HepG2 (cell line): Measurements from ENCODE around the gene PDZD8. TPM values are rescaled to one million over a fixed set of nuclear protein-coding genes. Genes with fewer than 3 reads are reported as not detected.

Experiments used
- ATAC-seq: fragments of 200-7000 bp; cut with Tn5 transposase; 3 replicates; pipeline ENCODE4 v1.9.1; 2020; ENCODE audit warnings: mild to moderate bottlenecking, moderate library complexity
- BruUV-seq: library from RNA; stranded (reverse); fragments of 400-500 nt; replicated peaks from 2 replicates; lab custom pipeline; 2021; lab: Mats Ljungman, UMichigan
- CTCF ChIA-PET: fragments of 300-600 bp; formaldehyde crosslinking; extraction: SDS; loops from one replicate; lab custom pipeline; 2021; ENCODE audit warnings: low total read pairs, inconsistent platforms, low intra/inter-chr PET ratio; lab: Yijun Ruan, JAX
- POLR2A ChIA-PET: fragments of 350-600 bp; sonication (Branson Sonifier 250); formaldehyde crosslinking; loops from one replicate; lab custom pipeline; 2020; ENCODE audit warnings: antibody characterized with exemption, inconsistent platforms; lab: Yijun Ruan, JAX
- DNase-seq: peaks from one replicate; pipeline ENCODE4 v3.0.0-alpha.2; 2015; ENCODE audit warnings: low spot score
- FAIRE-seq: peaks from 3 replicates; lab custom pipeline; 2011; peaks lifted over from hg19 to GRCh38; lab: Jason Lieb, UNC
- H2AFZ ChIP-seq: one replicate; pipeline ENCODE4 v1.6.1; 2011; ENCODE audit warnings: low read length, inconsistent platforms
- H3K27ac ChIP-seq: fragments of 300-600 bp; 3 replicates; pipeline ENCODE4 v1.8.0; 2011; ENCODE audit warnings: mixed run types, mild to moderate bottlenecking, mixed read lengths, low read length, inconsistent platforms; ENCODE audit not compliant: insufficient read depth; ENCODE audit errors: extremely low read length
- H3K27me3 ChIP-seq, 2 experiments: fragments of 200-600 bp in 1 of 2; 2 replicates in 1 of 2; 3 replicates in 1 of 2; pipeline versions ENCODE4 v1.6.0 to v1.8.0; 2011; ENCODE audit warnings: low read length in 2 of 2, mild to moderate bottlenecking in 2 of 2, moderate library complexity in 2 of 2, inconsistent platforms in 1 of 2; ENCODE audit not compliant: insufficient read depth in 2 of 2, control insufficient read depth in 1 of 2
- H3K36me3 ChIP-seq, 2 experiments: fragments of 200-600 bp in 1 of 2; replicated peaks in 1 of 2; 2 replicates in 1 of 2; 3 replicates in 1 of 2; pipeline versions ENCODE4 v1.5.1 to v1.8.0; 2011; ENCODE audit warnings: low read length in 2 of 2, inconsistent platforms in 1 of 2; ENCODE audit not compliant: insufficient read depth in 2 of 2, control insufficient read depth in 1 of 2
- H3K4me1 ChIP-seq: 2 replicates; pipeline ENCODE4 v1.5.1; 2012; ENCODE audit warnings: low read length, inconsistent platforms; ENCODE audit not compliant: insufficient read depth
- H3K4me2 ChIP-seq: 2 replicates; pipeline ENCODE4 v1.6.0; 2011; ENCODE audit warnings: low read depth, low read length, inconsistent platforms
- H3K4me3 ChIP-seq, 3 experiments: fragments of 200-600 bp in 1 of 3; sonication (generic), shearing (Covaris generic) in 1 of 3; replicated peaks in 1 of 3; 2 replicates each; pipeline ENCODE4 v1.5.1; 2011 to 2016; ENCODE audit warnings: low read length in 3 of 3, inconsistent platforms in 2 of 3, low read depth in 2 of 3, mild to moderate bottlenecking in 2 of 3, control low read depth in 1 of 3, mixed read lengths in 1 of 3; ENCODE audit not compliant: insufficient read depth in 1 of 3
- H3K79me2 ChIP-seq: one replicate; pipeline ENCODE4 v1.6.1; 2011; ENCODE audit warnings: low read length, inconsistent platforms; ENCODE audit not compliant: insufficient read depth
- H3K9ac ChIP-seq: 2 replicates; pipeline ENCODE4 v1.6.0; 2011; ENCODE audit warnings: mild to moderate bottlenecking, low read depth, low read length, inconsistent platforms; ENCODE audit not compliant: insufficient read depth
- H3K9me3 ChIP-seq: 2 replicates; pipeline ENCODE4 v1.5.1; 2012; ENCODE audit warnings: mild to moderate bottlenecking, low read length
- H4K20me1 ChIP-seq: 2 replicates; pipeline ENCODE4 v1.6.0; 2011; ENCODE audit warnings: inconsistent platforms, mild to moderate bottlenecking, low read length, moderate library complexity; ENCODE audit not compliant: insufficient read depth
- ERF ChIP-seq: IDR thresholded peaks from 2 replicates; pipeline ENCODE4 v1.6.1; 2018; ENCODE audit warnings: missing biosample characterization, missing genetic modification reagents
- HIVEP1 ChIP-seq: sonication (generic); formaldehyde crosslinking; IDR thresholded peaks from 2 replicates; pipeline ENCODE4 v1.4.0; 2020; ENCODE audit warnings: mild to moderate bottlenecking, missing genetic modification reagents
- IKZF1 ChIP-seq: fragments of 450-650 bp; IDR thresholded peaks from 2 replicates; pipeline ENCODE4 v1.7.1; 2016
- NFIC ChIP-seq: IDR thresholded peaks from 2 replicates; pipeline ENCODE4 v1.6.1; 2012; ENCODE audit warnings: mild to moderate bottlenecking, low read length, inconsistent platforms
- NFYB ChIP-seq: sonication (generic); formaldehyde crosslinking; IDR thresholded peaks from 2 replicates; pipeline ENCODE4 v1.4.0; 2020; ENCODE audit warnings: missing genetic modification reagents
- RBAK ChIP-seq: sonication (generic); formaldehyde crosslinking; IDR thresholded peaks from 2 replicates; pipeline ENCODE4 v1.5.1; 2020; ENCODE audit warnings: mild to moderate bottlenecking, missing genetic modification reagents
- STAT5B ChIP-seq: sonication (generic); formaldehyde crosslinking; IDR thresholded peaks from 2 replicates; pipeline ENCODE4 v1.4.0; 2020; ENCODE audit warnings: missing genetic modification reagents
- THAP9 ChIP-seq: sonication (generic); formaldehyde crosslinking; IDR thresholded peaks from 2 replicates; pipeline ENCODE4; 2020; ENCODE audit warnings: missing genetic modification reagents, mild to moderate bottlenecking, borderline replicate concordance
- U2AF2 ChIP-seq: fragments of 200-400 bp; formaldehyde crosslinking; IDR thresholded peaks from 2 replicates; pipeline ENCODE4 v1.6.1; 2017; ENCODE audit warnings: low read depth, mild to moderate bottlenecking, low read length
- ZNF317 ChIP-seq: sonication (generic); formaldehyde crosslinking; IDR thresholded peaks from 2 replicates; pipeline ENCODE4 v1.5.0; 2020; ENCODE audit warnings: mild to moderate bottlenecking, missing genetic modification reagents
- ZNF552 ChIP-seq: sonication (generic); formaldehyde crosslinking; IDR thresholded peaks from 2 replicates; pipeline ENCODE4 v1.9.0; 2022; ENCODE audit warnings: missing genetic modification reagents, mild to moderate bottlenecking, borderline replicate concordance
- ZNF567 ChIP-seq: sonication (generic); formaldehyde crosslinking; IDR thresholded peaks from 2 replicates; pipeline ENCODE4 v1.8.1; 2023; ENCODE audit warnings: mild to moderate bottlenecking, missing genetic modification reagents, borderline replicate concordance
- WGBS: methylation state at CpG from one replicate; pipeline ENCODE4 v1.1.6; 2017; ENCODE audit warnings: low lambda C conversion rate; 5-methylcytosine and 5-hydroxymethylcytosine counted together
- in situ Hi-C: cut with HindIII; loops from 2 replicates; pipeline ENCODE4 v1.10.0; 2017; ENCODE audit warnings: low pct_unique_long_range_greater_than_20kb; ENCODE audit not compliant: extremely low pct_ligation_motif_present
- intact Hi-C: fragments of 100-400 bp; cut with micrococcal nuclease; formaldehyde crosslinking; loops from one replicate; pipeline ENCODE4 v1.10.0; 2022; ENCODE audit not compliant: unreplicated experiment
- polyA plus RNA-seq, 8 experiments: library from polyadenylated mRNA; depleted of rRNA in 3 of 8; stranded (reverse) in 7 of 8; unstranded in 1 of 8; fragments of >200 nt; fragmentation: Illumina TruSeq in 4 of 8; extraction: Trizol in 4 of 8; gene quantifications; 2 replicates each; pipeline versions ENCODE4 v1.2.1 to v1.2.3, GENCODE V29; 2011 to 2016; ENCODE audit warnings: low read depth in 4 of 8, missing spikeins in 1 of 8, mixed read lengths in 1 of 8; ENCODE audit not compliant: insufficient read depth in 1 of 8
- total RNA-seq, 5 experiments: library from RNA; depleted of rRNA; stranded (reverse); fragments of >200 nt; fragmentation: Illumina TruSeq; extraction: Trizol; gene quantifications; 2 replicates each; pipeline ENCODE4 v1.2.3, GENCODE V29; 2016; ENCODE audit warnings: low read depth in 1 of 5

Gene PDZD8
- total and polyA plus RNA-seq, 2 of the 13 experiments (the other 11 are each of a cell fraction or from before 2014, with no cell fraction given) = 11.2 to 32.0 TPM

GRCh38 chr10:117316701-117317100 lies 58.5 kb downstream of the PDZD8 start:
- ATAC-seq = no peak
- no peak for DNase-seq
- TF ChIP-seq HIVEP1 (CRISPR knock-in tag) (no peak), NFYB (CRISPR knock-in tag) (no peak), ERF (CRISPR knock-in tag) (no peak), STAT5B (CRISPR knock-in tag) (no peak), IKZF1 (no peak), ZNF552 (no peak), U2AF2 (no peak), ZNF567 (CRISPR knock-in tag) (no peak), THAP9 (CRISPR knock-in tag) (no peak), NFIC (no peak), RBAK (CRISPR knock-in tag) (no peak), ZNF317 (CRISPR knock-in tag) (no peak)
- H2AFZ ChIP-seq = no peak overlapping the region
- H3K27ac ChIP-seq = no peak overlapping the region
- no peaks in the 10 kb centered on the region for H3K4me1 ChIP-seq
- BruUV-seq = no TSS peak
- H3K9ac ChIP-seq = no peak overlapping the region
- POLR2A ChIA-PET = no interaction called here
- H3K36me3 ChIP-seq = peaks cover 4 to 24% of the 10 kb centered on the region in 2 experiments; a peak in 4 of 5 replicates
- no peak overlapping the region for H3K4me3 ChIP-seq
- in situ Hi-C loops (loop anchor here (5.0 kb wide), 1 partner anchor 89 kb away; no protein-coding TSS in a partner anchor), intact Hi-C loops (no loop called here)
- 100% methylated on average over 2 of the region's 2 CpGs for WGBS
- H3K27me3 ChIP-seq = no peaks in the 10 kb centered on the region
- CTCF ChIA-PET = no interaction called here
- no peaks in the 10 kb centered on the region for H3K9me3 ChIP-seq
- FAIRE-seq = no peak
- H4K20me1 ChIP-seq = peaks cover 17% of the 10 kb centered on the region
- no peak overlapping the region for H3K4me2 ChIP-seq
- peaks cover 12% of the 10 kb centered on the region for H3K79me2 ChIP-seq
